Esophagus squamous epithelium (tissue), 4 donors: ENCODE measurements around the gene PIGV.

ENCODE experiments used
- CTCF ChIP-seq, 6 experiments: fragments of 450-650 bp in 4 of 6; fragments of 200-600 bp in 2 of 6; sonication (generic) in 2 of 6; IDR thresholded peaks; one replicate each; pipeline ENCODE4 v1.5.1; 2016 to 2019; ENCODE audit warnings: antibody characterized with exemption in 6 of 6, mild to moderate bottlenecking in 4 of 6, moderate library complexity in 4 of 6
- POLR2A ChIP-seq, 4 donors: fragments of 450-650 bp; IDR thresholded peaks; one replicate each; pipeline ENCODE4 v1.6.1; 2017; ENCODE audit warnings: antibody characterized with exemption in 4 of 4, mild to moderate bottlenecking in 4 of 4, moderate library complexity in 3 of 4

- TF ChIP-seq CTCF (IDR thresholded peaks at IDR 0.05) (no peak), POLR2A (IDR thresholded peaks at IDR 0.05) (no peak)
Observed at GRCh38 chr1:26772687-26773086, 15.1 kb upstream of the PIGV start.
